ENCODE data around the gene UBAC1.

DNA sequence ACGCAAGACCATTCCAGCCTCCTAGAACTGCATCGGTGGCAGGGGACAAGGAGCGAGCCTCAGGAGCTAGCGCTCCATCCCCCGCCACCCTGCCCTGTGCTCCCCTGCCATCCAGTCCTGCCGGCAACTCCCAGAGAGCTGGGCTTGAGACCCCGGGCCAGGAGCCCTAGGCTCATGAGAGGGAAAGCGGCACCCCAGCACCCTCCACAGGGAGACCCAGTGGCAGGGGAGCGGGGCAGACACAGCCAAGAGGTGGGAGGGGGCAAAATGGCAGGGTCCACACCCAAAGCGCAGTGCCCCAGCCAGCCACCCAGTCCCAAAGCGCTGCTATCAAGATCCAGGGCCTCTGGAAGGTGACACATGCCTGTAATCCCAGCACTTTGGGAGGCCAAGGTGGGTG lies 12.7 kb downstream of the UBAC1 start:
- TF ChIP-seq EP300 (IDR thresholded peaks at IDR 0.05) (no peak), POLR2A (IDR thresholded peaks at IDR 0.05) (no peak), POLR2AphosphoS5 (IDR thresholded peaks at IDR 0.05) (no peak)
- TF ChIP-seq, protein P1, sequence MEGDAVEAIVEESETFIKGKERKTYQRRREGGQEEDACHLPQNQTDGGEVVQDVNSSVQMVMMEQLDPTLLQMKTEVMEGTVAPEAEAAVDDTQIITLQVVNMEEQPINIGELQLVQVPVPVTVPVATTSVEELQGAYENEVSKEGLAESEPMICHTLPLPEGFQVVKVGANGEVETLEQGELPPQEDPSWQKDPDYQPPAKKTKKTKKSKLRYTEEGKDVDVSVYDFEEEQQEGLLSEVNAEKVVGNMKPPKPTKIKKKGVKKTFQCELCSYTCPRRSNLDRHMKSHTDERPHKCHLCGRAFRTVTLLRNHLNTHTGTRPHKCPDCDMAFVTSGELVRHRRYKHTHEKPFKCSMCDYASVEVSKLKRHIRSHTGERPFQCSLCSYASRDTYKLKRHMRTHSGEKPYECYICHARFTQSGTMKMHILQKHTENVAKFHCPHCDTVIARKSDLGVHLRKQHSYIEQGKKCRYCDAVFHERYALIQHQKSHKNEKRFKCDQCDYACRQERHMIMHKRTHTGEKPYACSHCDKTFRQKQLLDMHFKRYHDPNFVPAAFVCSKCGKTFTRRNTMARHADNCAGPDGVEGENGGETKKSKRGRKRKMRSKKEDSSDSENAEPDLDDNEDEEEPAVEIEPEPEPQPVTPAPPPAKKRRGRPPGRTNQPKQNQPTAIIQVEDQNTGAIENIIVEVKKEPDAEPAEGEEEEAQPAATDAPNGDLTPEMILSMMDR (IDR thresholded peaks at IDR 0.05): no peak
